ENCODE measurements around the gene SORL1. TPM values are rescaled to one million over a fixed set of nuclear protein-coding genes. Genes with fewer than 3 reads are reported as not detected.
"Not testable (repeated sequence)": the region's sequence is repeated elsewhere in the genome, so short reads cannot be mapped to it uniquely, and the experiment has no call there.

SORL1 gene
- total RNA-seq, 2 donors from 2014 or later: 130 to 132 TPM

DNA sequence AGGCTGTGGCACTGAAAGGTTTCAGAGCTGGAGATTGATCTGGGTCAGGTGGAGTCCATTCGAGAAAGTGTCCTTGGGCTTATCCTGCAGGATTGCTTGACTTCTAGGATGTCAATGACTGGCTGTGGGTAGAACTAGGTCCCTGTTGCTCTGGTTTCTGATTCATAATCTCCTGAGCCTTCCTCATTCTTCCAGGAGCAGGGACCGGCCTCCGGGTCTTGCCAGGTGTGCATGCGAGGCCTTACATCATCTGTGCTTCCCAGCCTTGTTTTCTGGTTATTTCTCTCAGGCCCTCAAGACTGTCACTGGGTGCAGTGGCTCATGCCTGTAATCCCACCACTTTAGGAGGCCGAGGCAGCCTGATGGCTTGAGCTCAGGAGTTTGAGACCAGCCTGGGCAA, 33.9 kb downstream of the SORL1 start:
- no peak for ATAC-seq
- DNase-seq: no peak
- intact Hi-C loops (cut with DNase I, micrococcal nuclease): no loop called here

DNA sequence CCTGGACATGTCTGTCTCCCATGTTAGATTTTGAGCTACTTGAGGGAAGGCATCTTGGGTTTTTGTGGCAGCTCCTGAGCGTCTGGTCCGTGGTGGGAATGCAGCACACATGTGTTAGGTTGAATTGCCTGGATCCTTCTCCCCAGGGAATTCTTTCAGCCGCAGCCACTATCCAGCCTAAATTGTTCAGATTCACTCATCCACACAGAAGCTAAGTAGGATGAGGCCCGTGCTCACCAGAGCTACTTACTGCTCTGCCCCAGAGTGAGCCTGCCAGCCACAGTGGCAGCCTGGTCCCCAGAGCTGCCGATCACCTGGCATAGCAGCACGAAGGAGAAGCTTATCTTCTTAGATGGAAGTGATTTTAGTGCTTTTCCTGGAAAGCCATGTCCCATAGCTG, 35.1 kb downstream of the SORL1 start:
- ATAC-seq (no peak), DNase-seq (no peak)
- intact Hi-C loops (cut with DNase I, micrococcal nuclease): no loop called here

DNA sequence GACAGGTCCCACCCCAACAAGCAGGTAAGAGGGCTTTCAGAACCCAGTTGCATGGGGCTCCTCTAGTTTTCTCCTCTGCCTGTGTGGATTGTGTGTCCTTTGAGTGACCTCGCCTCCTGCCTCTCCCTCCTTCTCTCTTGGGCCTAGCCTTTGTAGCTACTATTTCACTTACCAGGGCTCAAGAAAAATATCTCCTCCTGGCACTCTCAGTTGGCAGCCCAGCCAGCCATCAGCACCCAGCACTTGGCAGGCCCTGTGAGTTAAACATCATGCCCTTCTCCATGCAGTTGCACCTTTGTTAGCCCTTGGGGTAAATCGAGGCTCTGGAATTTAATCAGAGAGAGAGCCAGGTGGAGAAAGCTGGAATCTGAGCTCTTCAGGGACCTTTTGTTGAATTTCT, 36.1 kb downstream of the SORL1 start:
- ATAC-seq (no peak), DNase-seq (no peak)
- intact Hi-C loops (cut with DNase I, micrococcal nuclease): no loop called here

DNA sequence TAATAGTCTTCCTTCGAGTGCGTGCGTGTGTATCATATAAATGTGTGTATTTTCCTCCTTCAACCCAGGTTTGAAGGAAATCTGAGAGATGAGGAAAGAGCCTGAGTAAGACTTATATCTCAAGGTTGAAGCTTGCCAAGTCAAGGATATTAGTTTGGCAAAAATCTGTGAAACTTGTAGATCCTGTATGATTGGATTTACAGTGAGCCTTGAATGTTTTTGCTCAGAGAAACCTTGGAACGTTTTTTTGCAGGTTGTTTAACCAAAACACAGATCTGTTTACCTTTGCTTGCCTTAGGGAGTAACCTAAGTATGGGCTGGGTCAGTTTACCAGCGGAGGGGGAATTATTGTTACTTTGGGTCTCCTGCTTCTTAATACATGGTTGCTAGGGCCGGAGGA, 36.5 kb downstream of the SORL1 start:
- ATAC-seq (no peak), DNase-seq (no peak)
- intact Hi-C loops (cut with DNase I, micrococcal nuclease): no loop called here

DNA sequence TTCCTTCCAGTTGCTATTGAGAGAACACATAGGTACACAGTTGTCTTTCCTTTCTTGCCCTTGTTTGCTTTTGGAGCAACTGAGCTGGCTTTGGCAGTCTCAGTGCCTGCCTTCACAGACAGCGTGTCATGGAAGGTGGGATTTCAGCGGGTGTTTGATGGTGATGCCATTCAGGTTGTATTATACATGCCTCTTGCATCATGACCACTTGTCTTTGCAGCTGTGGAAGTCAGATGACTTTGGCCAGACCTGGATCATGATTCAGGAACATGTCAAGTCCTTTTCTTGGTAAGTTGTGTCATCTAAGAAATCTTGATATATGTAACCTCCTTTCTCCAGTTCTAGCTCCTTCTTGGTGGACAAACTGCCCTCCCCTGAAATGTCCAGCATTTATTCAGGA, 37.7 kb downstream of the SORL1 start:
- ATAC-seq: no peak
- no peak for DNase-seq
- intact Hi-C loops (cut with DNase I, micrococcal nuclease): no loop called here

DNA sequence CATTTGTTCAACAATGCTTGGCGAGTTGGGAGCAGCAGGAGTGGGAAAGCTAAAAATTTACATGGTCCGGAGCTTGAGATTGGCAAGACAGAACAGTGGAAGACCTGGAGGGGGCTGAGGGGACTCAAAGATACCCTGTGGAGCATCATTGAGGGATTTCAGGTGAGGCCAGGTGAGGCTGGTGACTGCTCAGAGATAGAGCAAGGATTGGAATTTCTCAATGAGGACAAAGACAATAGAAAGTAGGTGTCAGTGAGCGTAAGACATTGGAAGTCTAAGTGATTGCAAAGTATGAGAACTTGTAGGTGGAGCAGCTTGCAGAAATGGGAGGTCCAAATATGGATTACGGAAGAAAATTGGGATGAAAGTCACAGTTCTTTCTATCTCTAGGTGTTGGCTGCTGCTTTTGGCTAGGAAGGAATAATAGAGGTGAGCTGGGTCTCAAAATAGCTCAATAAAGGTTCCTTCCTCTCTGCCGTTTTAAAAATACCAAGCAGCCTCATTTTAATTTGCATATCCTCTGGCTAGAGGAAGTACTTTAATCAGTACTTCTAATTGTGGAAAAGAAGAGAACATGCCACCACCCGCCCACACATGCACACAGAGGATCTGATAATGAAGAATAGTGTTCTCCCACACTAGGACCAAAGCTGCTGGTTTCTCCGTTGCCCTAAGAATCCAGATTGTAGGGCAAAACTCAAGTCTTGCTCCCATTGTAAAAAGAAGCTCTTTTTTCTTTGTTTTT, 42.4 kb downstream of the SORL1 start:
- ATAC-seq (no peak), DNase-seq (no peak)
- intact Hi-C loops (cut with DNase I, micrococcal nuclease): no loop called here

DNA sequence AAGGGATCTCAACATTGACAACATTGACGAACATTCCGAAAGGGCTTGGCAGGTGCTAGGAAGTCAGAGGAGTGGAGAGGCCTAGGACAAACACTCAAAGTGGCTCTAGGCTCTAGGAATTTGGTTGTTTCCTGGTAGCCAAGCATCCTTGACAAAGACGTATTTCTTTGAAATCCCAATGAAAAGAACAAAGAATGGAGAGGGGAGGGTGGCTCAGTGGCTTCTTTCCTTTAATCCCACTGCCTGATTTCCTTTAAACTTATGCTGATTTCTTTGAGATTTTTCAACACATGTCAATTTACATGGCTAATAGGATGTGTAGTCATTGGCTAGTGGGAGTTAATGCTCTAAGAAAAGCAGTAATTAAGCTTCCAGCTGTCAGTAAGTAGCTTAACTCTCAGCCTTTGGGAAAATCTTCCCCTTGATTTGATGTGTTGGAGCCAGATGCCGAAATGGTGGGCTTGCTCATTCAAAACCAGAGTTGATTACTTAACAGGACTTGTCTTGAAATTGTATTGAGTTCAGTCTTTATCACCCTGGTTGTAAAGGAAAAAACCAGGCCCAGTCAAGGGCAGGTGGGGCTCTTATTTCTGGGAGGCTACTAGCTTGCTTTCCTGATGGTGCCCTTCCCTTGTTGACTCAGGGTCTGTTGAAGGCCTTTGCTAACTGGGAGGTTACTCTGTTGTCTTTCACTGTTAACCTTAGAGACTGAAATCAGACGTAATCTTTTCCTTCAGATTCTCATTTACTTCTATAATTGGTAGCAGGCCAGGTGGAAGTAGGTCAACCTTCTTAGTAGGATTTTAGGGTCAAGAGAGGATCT, 45.3 kb downstream of the SORL1 start:
- DNase-seq: peak in 1 of 2 donors; percentile 17
- peak; percentile 98 for ATAC-seq
- intact Hi-C loops (cut with DNase I, micrococcal nuclease): no loop called here

DNA sequence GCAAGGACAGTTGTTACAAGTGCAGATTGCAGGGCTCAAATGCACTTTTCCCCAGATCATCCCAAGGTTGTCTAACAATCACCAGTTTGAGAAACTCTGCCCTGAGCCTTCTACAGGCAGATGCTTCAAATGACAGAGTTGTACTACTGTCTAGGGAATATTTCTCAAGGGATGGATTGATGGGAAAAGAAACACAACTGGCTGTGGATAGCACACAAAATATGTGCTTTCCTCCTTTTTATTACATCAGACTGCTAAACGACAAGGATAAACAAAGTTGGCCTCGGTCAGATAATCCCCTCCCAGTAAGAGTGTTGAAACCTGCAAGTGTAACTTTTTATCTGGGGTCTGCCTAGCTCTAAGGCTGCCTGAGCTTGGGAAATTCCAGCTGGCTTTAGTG, 47.3 kb downstream of the SORL1 start:
- intact Hi-C loops (cut with DNase I, micrococcal nuclease): no loop called here
- DNase-seq: no peak
- ATAC-seq: no peak

DNA sequence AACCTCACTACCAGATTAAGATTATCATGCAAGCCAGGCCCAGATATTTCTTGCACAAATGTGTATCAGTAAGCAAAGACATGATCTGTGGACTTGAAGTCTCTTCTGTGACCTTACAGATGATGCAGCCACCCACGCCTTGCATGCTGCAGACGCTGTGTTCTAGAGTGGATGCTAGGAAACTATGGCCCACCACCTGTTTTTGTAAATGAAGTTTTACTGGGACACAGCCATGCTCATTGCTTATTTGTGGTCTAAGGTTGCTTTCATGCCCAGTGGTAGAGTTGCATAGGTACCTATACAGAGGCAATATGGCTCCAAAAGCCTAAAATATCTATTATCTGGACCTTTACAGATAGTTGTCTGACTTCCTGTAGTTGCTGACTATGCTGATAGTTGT, 48.2 kb downstream of the SORL1 start:
- no peak for DNase-seq
- intact Hi-C loops (cut with DNase I, micrococcal nuclease): no loop called here
- no peak for ATAC-seq

DNA sequence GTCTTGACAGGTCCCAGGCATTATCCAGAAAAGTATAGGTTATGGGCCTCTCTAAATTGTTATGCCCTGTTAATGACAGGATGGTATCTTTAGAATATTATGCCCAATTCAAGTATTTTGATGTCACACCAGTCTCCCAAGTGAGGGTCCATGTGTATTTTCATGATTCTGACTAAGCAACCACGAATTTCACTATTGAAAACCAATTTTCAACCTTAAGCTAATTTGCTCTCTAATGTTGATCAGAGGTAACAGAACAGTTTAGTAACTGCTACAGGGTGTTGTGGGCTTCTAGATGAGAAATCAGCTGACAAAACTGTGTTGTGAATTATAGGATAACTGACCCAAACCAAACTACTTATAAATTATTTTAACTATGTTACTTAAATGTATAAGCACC, 48.6 kb downstream of the SORL1 start:
- DNase-seq (no peak), ATAC-seq (no peak)
- intact Hi-C loops (cut with DNase I, micrococcal nuclease): no loop called here

DNA sequence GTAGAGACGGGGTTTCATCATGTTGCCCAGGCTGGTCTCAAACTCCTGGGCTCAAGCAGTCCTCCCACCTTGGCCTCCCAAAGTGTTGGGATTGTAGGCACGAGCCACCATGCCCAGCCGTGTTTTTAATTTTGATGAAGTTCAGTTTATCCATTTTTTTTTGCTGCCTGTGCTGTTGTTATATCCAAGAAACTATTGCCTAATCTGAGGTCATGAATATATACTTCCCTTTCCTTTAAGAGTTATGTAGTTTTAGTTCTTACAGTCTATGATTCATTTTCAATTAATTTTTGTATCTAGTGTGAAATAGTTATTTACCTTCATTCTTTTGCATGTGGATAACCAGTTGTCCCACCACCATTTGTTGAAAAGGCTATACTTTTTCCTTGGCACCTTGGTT, 50.9 kb downstream of the SORL1 start:
- DNase-seq (no peak), ATAC-seq (no peak)
- intact Hi-C loops (cut with DNase I, micrococcal nuclease): no loop called here

DNA sequence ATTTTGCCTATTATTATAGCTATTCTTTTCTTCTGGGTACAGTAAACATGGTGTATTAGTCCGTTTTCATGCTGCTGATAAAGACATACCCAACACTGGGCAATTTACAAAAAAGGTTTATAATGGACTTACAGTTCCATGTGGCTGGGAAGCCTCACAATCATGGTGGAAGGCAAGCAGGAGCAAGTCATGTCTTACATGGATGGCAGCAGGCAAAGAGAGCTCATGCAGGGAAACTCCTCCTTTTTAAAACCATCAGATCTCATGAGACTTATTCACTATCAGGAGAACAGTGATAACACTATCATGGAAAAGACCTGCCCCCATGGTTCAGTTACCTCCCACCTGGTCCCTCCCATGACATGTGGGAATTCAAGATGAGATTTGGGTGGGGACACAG, 54.1 kb downstream of the SORL1 start:
- DNase-seq; intact Hi-C loops (cut with DNase I, micrococcal nuclease); ATAC-seq: not testable (repeated sequence)

DNA sequence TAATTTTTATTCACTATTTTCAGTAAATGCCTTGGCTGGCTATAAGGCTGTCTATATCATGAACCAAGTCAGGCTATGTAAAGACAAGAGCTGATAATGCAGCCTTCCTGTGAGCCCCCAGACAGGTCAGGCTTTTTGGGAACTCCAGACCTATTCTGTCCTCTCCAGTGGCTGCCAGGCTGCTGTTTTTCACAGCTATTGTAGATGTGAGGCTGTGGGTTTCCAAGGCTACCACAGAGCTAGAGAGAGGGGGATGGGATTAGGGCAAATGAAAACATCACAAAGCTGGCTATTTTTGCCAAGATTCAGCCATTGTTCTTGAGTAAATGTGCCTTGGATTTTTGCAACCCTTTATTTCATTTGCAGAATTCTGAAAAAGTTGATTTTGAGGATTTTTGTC, 56.3 kb downstream of the SORL1 start:
- intact Hi-C loops (cut with DNase I, micrococcal nuclease): no loop called here
- no peak for DNase-seq
- ATAC-seq: no peak

DNA sequence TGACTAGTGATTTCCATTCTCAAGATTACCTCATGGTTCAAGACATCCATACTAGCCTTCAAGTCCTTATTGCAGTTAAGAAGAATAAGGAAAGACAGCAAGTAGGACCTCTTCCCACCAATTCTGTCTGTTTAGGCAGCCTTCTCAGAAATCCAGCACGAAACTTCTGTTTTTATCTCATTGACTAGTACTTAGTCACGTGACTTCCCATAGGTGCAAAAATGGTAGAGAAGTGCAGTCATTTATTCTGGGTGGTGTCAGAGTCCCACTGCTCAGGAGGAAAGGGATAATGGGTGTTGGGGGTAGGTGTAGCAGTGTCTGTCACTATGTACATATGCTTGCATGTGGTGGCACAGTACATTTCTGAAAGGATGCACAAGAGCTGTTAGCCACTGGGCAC, 58.3 kb downstream of the SORL1 start:
- DNase-seq (no peak), ATAC-seq (no peak)
- intact Hi-C loops (cut with DNase I, micrococcal nuclease): no loop called here

DNA sequence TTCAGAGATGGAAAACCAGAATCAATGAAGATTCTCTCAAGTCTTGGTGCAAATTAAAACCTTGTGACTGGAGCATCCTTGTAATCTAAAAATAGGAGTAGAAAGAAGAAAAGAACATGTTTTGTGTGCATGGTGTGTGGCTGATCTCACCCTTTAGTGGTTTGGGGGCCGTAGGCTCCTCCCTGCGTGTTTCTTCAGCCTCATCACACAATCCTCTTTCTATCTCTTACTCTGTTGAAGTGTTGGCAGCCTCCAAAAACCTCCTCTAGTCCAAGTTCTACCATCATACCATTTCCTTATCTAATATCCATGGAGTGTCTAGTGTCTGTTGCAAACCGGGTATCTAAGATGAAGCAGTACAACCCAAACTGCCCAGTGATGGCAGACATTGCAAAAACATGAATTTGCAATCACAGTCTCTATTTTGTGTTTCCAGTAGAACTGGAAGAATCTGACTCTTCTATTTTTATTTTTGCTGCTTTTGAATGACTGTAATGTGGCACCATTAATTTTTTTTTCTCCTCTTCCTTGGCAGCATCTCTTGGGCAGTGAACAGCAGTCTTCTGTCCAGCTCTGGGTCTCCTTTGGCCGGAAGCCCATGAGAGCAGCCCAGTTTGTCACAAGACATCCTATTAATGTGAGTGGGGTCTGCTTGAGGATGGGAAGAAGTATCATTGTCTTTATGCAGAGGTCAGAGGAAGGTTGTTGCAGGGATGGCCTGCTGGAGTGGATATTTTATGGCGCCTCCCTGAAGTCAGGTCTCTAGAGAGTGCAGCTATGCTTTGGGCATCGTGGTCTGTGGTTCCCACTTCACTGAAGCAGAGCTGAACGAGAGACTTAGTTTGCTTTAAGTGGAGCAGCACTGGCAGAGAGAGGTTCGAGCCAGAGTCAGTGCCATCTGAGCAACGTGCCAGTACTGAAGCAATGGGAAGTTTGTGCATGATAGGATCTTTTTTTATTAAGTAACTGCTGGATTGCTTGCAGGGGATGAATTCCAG, 60.7 kb downstream of the SORL1 start:
- ATAC-seq: no peak
- no peak for DNase-seq
- intact Hi-C loops (cut with DNase I, micrococcal nuclease): no loop called here

DNA sequence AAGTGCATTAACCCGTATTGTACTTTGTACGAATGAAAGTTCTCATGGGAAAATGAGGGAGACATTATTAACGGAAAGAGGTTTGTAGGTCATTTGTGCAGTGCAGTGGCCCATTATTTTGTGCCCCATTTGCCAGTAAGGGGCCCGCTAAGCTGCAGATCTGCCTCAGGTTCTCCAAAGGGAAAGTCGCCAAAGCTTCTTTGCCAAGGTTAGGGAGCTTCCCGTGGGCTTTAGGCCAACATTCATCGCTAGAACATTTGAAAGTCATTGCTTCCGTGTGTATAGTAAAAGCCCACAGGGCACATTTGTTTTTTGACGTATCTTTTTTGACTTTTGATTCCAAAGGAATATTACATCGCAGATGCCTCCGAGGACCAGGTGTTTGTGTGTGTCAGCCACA, 61.7 kb downstream of the SORL1 start:
- ATAC-seq (no peak), DNase-seq (no peak)
- intact Hi-C loops (cut with DNase I, micrococcal nuclease): no loop called here

DNA sequence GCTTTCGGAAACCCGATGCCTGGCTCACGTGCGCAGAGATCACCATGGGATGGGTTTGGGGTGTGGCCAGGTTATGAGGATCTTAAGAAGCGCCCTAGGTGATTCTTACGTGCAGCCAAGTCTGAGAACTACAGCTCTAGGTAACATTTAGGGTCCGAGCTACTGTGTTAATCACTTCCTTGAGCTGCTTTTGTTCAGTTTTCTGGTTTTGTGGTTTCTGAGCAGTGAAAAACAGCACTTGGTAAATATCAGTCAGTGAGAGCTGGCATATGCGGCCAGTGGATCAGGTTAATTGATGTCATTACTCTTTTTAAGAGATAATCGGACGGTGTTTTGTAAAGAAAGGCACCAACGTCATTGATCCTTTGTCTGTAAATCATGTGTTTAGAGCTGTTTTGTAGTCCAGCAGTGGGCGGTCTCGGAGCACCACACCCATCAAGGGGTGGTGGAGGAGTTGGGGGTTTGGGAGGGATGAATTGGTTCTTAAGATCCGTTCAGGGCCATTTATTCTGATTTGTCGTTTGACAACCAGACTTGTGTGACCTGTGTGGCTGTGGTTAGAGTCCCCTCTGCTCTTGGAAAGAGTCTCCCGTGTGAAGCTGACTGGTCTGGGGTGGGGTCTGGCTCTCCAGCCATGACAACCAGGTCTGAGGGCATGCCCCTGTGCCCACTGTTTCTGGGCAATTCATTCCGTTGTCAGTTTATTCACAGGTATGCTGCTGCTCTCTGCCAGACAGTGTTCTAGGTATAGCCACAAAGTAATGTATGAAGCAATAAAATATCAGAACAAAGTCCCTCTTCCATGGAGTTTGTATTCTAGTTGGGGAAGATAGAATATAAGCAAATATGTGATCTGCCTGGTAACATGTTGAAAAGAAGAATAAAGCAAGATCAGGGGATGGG, 62.6 kb downstream of the SORL1 start:
- no peak for DNase-seq
- intact Hi-C loops (cut with DNase I, micrococcal nuclease): no loop called here
- no peak for ATAC-seq

DNA sequence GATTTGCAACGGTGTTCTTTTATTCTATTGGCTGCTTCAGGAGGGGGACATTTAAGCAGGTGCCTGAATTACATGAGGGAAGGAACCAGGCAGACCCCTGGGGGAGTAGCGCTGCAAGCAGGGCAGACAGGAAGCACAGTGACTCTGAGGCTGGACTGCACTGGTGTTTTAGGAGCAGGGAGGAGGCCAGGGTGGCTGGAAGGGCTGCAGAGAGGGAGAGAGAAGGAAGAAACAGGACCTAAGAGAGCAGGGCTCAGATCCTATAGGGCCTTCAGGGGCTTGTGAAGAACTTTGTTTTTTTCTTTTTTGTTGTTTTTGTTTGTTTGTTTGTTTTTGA, 63.2 kb downstream of the SORL1 start:
- intact Hi-C loops (cut with DNase I, micrococcal nuclease): no loop called here
- no peak for ATAC-seq
- no peak for DNase-seq

DNA sequence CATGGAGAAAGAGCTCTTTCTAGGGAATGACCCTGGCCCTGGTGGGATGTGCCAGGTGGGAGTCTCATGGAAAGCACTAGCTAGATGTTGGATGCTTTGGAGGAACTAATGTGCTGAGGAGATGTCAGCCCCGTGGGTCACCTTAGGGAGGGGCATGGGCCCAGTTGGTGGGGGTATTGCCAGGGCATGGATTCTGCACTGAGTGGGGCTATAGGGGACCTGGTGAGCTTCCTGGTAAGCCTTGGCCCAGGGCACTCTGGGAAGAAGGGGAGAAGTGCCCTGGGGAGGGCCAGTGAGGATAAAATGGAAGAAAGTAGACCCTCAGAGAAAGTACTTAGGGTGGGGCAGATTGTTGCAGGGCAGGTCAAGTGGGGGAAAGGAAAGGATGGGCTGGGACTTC, 65.9 kb downstream of the SORL1 start:
- DNase-seq (no peak), ATAC-seq (no peak)
- intact Hi-C loops (cut with DNase I, micrococcal nuclease): no loop called here

Measured in left colon (tissue), 2 donors.